Kidney tubule cell (primary cell): ENCODE results near the gene KCNB1.

Source experiments
- DNase-seq: peaks from one replicate; pipeline ENCODE4 v3.0.0-alpha.2; 2018; ENCODE audit warnings: low spot score

KCNB1 gene

GRCh38 chr20:49351775-49352174 lies 130.7 kb downstream of the KCNB1 start:
- DNase-seq: no peak

- DNase-seq: no peak
These were observed 132.7 kb downstream of the KCNB1 start for GRCh38 chr20:49349694-49350252.

GRCh38 chr20:49349078-49349477 lies 133.4 kb downstream of the KCNB1 start:
- DNase-seq: no peak

GRCh38 chr20:49348563-49348962 lies 133.9 kb downstream of the KCNB1 start:
- DNase-seq: no peak

GRCh38 chr20:49347156-49347555 lies 135.3 kb downstream of the KCNB1 start:
- no peak for DNase-seq

- no peak for DNase-seq
These were observed 135.8 kb downstream of the KCNB1 start for GRCh38 chr20:49346682-49347081.

GRCh38 chr20:49345524-49345923 lies 136.9 kb downstream of the KCNB1 start:
- peak; percentile 56 for DNase-seq

GRCh38 chr20:49344975-49345374 lies 137.5 kb downstream of the KCNB1 start:
- peak; percentile 90 for DNase-seq

GRCh38 chr20:49344140-49344539 lies 138.3 kb downstream of the KCNB1 start:
- DNase-seq: no peak

- peak; percentile 45 for DNase-seq
These were observed 139.2 kb downstream of the KCNB1 start for GRCh38 chr20:49343246-49343645.

- no peak for DNase-seq
These were observed 142.1 kb downstream of the KCNB1 start for GRCh38 chr20:49340161-49340966.

- peak; percentile 13 for DNase-seq
These were observed 143.3 kb downstream of the KCNB1 start for GRCh38 chr20:49339123-49339522.

- no peak for DNase-seq
These were observed 144.4 kb downstream of the KCNB1 start for GRCh38 chr20:49338061-49338460.

GRCh38 chr20:49337357-49337756 lies 145.1 kb downstream of the KCNB1 start:
- DNase-seq: no peak

GRCh38 chr20:49336786-49337185 lies 145.7 kb downstream of the KCNB1 start:
- DNase-seq: no peak

GRCh38 chr20:49335476-49335875 lies 147.0 kb downstream of the KCNB1 start:
- DNase-seq: no peak

GRCh38 chr20:49330701-49331615 lies 151.5 kb downstream of the KCNB1 start:
- DNase-seq: no peak

GRCh38 chr20:49328790-49329189 lies 153.7 kb downstream of the KCNB1 start:
- DNase-seq: no peak

GRCh38 chr20:49326026-49326425 lies 156.4 kb downstream of the KCNB1 start:
- DNase-seq: no peak

- no peak for DNase-seq
These were observed 158.2 kb downstream of the KCNB1 start for GRCh38 chr20:49324306-49324705.

- peak; percentile 67 for DNase-seq
These were observed 158.7 kb downstream of the KCNB1 start for GRCh38 chr20:49323622-49324238.

GRCh38 chr20:49320460-49320859 lies 162.0 kb downstream of the KCNB1 start:
- peak; percentile 30 for DNase-seq
